Gastroesophageal sphincter (tissue), 3 donors: ENCODE measurements around the gene SEPTIN7.

Experiments used
- CTCF ChIP-seq, 4 experiments: fragments of 200-600 bp in 2 of 4; fragments of 450-650 bp in 2 of 4; sonication (generic) in 1 of 4; IDR thresholded peaks; one replicate each; pipeline ENCODE4 v1.5.1; 2017 to 2019; ENCODE audit warnings: antibody characterized with exemption in 4 of 4, mild to moderate bottlenecking in 2 of 4, moderate library complexity in 2 of 4
- EP300 ChIP-seq: sonication (generic); formaldehyde crosslinking; IDR thresholded peaks from one replicate; pipeline ENCODE4 v1.6.1; 2017; ENCODE audit warnings: antibody characterized with exemption, mild to moderate bottlenecking
- POLR2A ChIP-seq, 2 donors: fragments of 450-650 bp; IDR thresholded peaks; one replicate each; pipeline ENCODE4 v1.6.1; 2017; ENCODE audit warnings: antibody characterized with exemption in 2 of 2, mild to moderate bottlenecking in 2 of 2, moderate library complexity in 1 of 2
- POLR2AphosphoS5 ChIP-seq: sonication (generic); formaldehyde crosslinking; IDR thresholded peaks from one replicate; pipeline ENCODE4 v1.6.1; 2017; ENCODE audit warnings: antibody characterized with exemption

- TF ChIP-seq CTCF (IDR thresholded peaks at IDR 0.05) = no peak
- no peak for TF ChIP-seq POLR2AphosphoS5
- TF ChIP-seq EP300 = no peak
- no peak for TF ChIP-seq POLR2A (IDR thresholded peaks at IDR 0.05)
Measured at GRCh38 chr7:35826751-35827150, 25.9 kb downstream of the SEPTIN7 start.
